LNCAP (cell line): ENCODE data around the gene TMEM108.

Source experiments
- CTCF ChIP-seq: fragments of 450-650 bp; IDR thresholded peaks from 2 replicates; pipeline ENCODE4 v1.5.1; 2017; ENCODE audit warnings: mild to moderate bottlenecking

TMEM108 gene

DNA sequence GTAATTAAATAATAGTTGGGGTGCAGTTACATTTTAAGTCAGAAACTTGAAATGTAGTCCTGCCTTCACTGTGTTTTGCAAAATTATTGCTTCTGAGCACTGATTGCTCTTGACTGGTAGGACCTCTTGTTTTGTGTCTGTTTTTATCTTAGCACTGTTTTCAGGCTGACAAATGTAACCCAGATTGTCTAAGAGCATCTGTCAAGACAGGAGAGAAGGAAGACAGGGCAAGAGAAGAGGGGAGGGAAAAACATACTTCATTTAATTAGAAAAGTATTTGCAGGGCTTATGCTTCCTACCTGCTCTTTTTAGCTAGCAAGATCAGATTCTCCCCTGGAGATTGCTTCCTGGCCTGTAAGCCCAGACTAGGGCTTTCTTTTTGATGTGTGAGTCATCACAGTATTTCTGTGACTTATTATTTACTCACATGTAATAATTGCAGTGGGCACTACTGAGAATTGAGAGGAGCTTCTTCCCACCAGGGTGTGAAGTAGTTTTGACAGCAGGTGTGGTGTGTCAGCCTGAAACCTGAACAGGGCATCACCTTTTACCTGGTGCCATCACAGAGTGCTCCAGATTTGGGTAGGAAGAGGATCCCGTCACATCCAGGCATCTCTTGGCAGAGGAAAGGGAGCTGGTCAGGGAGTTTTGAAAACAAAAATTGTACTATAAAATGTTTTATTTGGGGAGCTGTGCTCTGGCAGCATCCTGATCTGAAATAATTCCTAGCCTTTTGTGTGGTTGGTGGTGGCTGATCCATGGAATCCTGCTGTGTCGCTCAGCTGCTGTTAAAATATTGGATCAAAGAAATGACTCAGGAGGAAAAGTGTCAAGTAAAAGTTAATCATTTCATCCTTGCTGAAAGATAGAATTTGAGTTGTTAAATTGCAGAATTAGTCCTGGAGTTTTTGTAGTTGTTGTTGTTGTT, 98.2 kb downstream of the TMEM108 start:
- TF ChIP-seq CTCF = no peak

DNA sequence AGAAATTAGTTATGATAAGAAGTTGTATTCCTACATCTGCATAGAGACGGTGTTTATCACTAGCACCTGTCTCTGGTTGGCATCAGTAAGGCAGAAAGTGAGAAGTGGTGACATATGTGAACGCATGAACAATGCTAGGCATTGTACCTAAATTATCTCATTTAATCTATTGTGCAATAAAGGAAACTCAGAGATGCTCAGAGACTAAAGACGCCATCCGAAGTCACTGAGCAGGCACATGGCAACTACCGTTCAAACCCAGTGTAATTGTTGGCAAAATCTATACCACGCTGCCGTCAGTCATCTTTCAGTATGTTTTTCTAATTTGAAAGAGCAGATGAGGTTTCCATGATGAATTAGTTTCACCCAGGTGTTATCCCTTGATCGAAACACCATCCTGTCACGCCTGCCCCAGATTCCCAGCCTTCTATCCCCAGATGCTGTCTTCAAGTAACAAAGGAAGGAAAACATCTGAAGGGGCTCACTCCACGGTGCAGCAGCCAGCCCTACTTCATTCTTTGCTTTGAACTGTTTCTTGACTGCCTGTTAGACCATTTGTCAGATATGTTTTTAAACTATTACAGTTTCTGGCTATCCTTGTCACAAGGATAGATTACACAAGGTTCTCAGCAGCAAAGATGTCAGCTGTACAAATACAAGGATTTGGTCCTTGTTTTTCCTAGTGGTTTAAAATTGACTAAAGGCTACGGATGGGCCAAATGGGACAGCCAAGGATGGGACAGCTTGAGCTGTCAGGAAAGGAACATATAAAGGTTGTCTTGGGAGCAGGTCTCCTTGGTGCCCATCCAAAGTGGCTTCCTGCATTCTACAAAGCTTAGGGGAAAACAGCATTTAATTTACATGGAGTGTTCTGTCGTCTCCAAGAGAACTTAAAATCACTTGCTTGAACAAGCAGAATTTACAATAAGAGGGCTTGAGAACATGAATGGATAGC, 99.1 kb downstream of the TMEM108 start:
- TF ChIP-seq CTCF = no peak

GRCh38 chr3:133138017-133138416, 99.8 kb downstream of the TMEM108 start:
- no peak for TF ChIP-seq CTCF

- no peak for TF ChIP-seq CTCF
Observed at GRCh38 chr3:133152056-133152455, 113.9 kb downstream of the TMEM108 start.

GRCh38 chr3:133152681-133153220, 114.6 kb downstream of the TMEM108 start:
- TF ChIP-seq CTCF = no peak

- TF ChIP-seq CTCF = no peak
Observed at GRCh38 chr3:133153382-133153781, 115.2 kb downstream of the TMEM108 start.

GRCh38 chr3:133157716-133158115, 119.5 kb downstream of the TMEM108 start:
- no peak for TF ChIP-seq CTCF
